K562 (cell line): ENCODE measurements around the gene ZNF441. TPM values are rescaled to one million over a fixed set of nuclear protein-coding genes. Genes with fewer than 3 reads are reported as not detected.

Experiments used
- ARID1B ChIP-seq: fragments of 450-650 bp; IDR thresholded peaks from 2 replicates; pipeline ENCODE4 v1.6.1; 2016; ENCODE audit warnings: antibody characterized with exemption, mild to moderate bottlenecking, inconsistent platforms
- ATF1 ChIP-seq, 2 experiments: fragments of 450-650 bp in 1 of 2; IDR thresholded peaks; 2 replicates each; pipeline ENCODE4 v1.6.1; 2016; ENCODE audit warnings: missing compliant biosample characterization in 1 of 2, missing genetic modification characterization in 1 of 2
- FOXJ2 ChIP-seq: fragments of 200-800 bp; sonication (Bioruptor generic); IDR thresholded peaks from 2 replicates; pipeline ENCODE4 v1.6.1; 2016; ENCODE audit warnings: missing genetic modification characterization, missing compliant biosample characterization
- HMG20B ChIP-seq: fragments of 250-450 bp; sonication (Bioruptor Pico); IDR thresholded peaks from 2 replicates; pipeline ENCODE4 v1.5.0; 2021; ENCODE audit warnings: mild to moderate bottlenecking
- IFI16 ChIP-seq: fragments of 250-450 bp; sonication (Bioruptor Pico); IDR thresholded peaks from 2 replicates; pipeline ENCODE4 v2.1.2; 2022; ENCODE audit warnings: mild to moderate bottlenecking, inconsistent platforms
- KDM1A ChIP-seq, 2 experiments: fragments of 450-650 bp; IDR thresholded peaks; 2 replicates each; pipeline ENCODE4 v1.6.1; 2016; ENCODE audit warnings: mild to moderate bottlenecking in 2 of 2
- LCOR ChIP-seq: sonication (generic); formaldehyde crosslinking; IDR thresholded peaks from 2 replicates; pipeline ENCODE4 v1.8.0; 2022; ENCODE audit warnings: mild to moderate bottlenecking, missing genetic modification reagents
- MYBL2 ChIP-seq, 2 experiments: fragments of 450-650 bp in 1 of 2; sonication (generic) in 1 of 2; formaldehyde crosslinking in 1 of 2; IDR thresholded peaks; 2 replicates each; pipeline versions ENCODE4 v1.6.1 to v1.8.1; 2017 to 2022; ENCODE audit warnings: borderline replicate concordance in 1 of 2, inconsistent platforms in 1 of 2, low read depth in 1 of 2, mild to moderate bottlenecking in 1 of 2, missing genetic modification reagents in 1 of 2, moderate library complexity in 1 of 2
- MYNN ChIP-seq, 2 experiments: sonication (generic); formaldehyde crosslinking in 1 of 2; IDR thresholded peaks; 2 replicates each; pipeline versions ENCODE4 v1.5.0 to v1.6.1; 2016 to 2020; ENCODE audit warnings: antibody characterized with exemption in 1 of 2, missing genetic modification reagents in 1 of 2
- NFE2L1 ChIP-seq: fragments of 450-650 bp; IDR thresholded peaks from 2 replicates; pipeline ENCODE4 v1.6.1; 2016; ENCODE audit warnings: missing genetic modification characterization, low read depth, mild to moderate bottlenecking, missing compliant biosample characterization, moderate library complexity, borderline replicate concordance
- SRSF9 ChIP-seq: fragments of 200-400 bp; formaldehyde crosslinking; IDR thresholded peaks from 2 replicates; pipeline ENCODE4 v1.6.1; 2017; ENCODE audit warnings: low read depth, low read length, borderline replicate concordance
- TAF7 ChIP-seq: fragments of 450-650 bp; IDR thresholded peaks from 2 replicates; pipeline ENCODE4 v1.6.1; 2016; ENCODE audit warnings: missing genetic modification characterization, missing compliant biosample characterization
- WHSC1 ChIP-seq: IDR thresholded peaks from one replicate; pipeline ENCODE4 v1.6.1; 2012; ENCODE audit warnings: low read length, control low read depth, inconsistent platforms
- ZNF408 ChIP-seq: fragments of 250-450 bp; sonication (Bioruptor Pico); IDR thresholded peaks from 2 replicates; pipeline ENCODE4 v1.4.0; 2020; ENCODE audit warnings: low read depth, mild to moderate bottlenecking, moderate library complexity
- ZNF668 ChIP-seq: fragments of 250-450 bp; sonication (Bioruptor Pico); IDR thresholded peaks from 2 replicates; pipeline ENCODE4 v1.8.0; 2022; ENCODE audit warnings: mild to moderate bottlenecking, inconsistent platforms
- polyA plus RNA-seq, 8 experiments: library from polyadenylated mRNA; depleted of rRNA in 4 of 8; stranded (reverse) in 5 of 8; unstranded in 3 of 8; fragments of >200 nt; fragmentation: Nextera tagmentation in 2 of 8; fragmentation: Illumina TruSeq in 1 of 8; extraction: Ambion mirVana in 2 of 8; extraction: Trizol in 1 of 8; gene quantifications; 2 replicates each; pipeline versions ENCODE4 v1.2.1 to v1.2.3, GENCODE V29; 2011 to 2014; ENCODE audit warnings: inconsistent platforms in 1 of 8, missing spikeins in 1 of 8
- total RNA-seq, 7 experiments: library from RNA; depleted of rRNA in 6 of 7; stranded (reverse); fragments of >200 nt in 6 of 7; fragmentation: Illumina TruSeq in 2 of 7; extraction: Trizol in 2 of 7; gene quantifications; 2 replicates each; pipeline versions ENCODE4 v1.2.1 to v1.2.3, GENCODE V29; 2011 to 2021; ENCODE audit warnings: low replicate concordance in 1 of 7
- TF ChIP-seq, protein P1 (sequence below): fragments of 450-650 bp; IDR thresholded peaks from 2 replicates; pipeline ENCODE4 v1.7.0; 2016; ENCODE audit warnings: borderline replicate concordance
- TF ChIP-seq, protein P2 (sequence below): sonication (generic); formaldehyde crosslinking; IDR thresholded peaks from 2 replicates; pipeline ENCODE4 v1.8.0; 2022; ENCODE audit warnings: missing genetic modification reagents, mild to moderate bottlenecking, borderline replicate concordance
- TF ChIP-seq, protein P3 (sequence below): fragments of 450-650 bp; formaldehyde crosslinking; IDR thresholded peaks from 2 replicates; pipeline ENCODE4 v1.4.0; 2022; ENCODE audit warnings: missing genetic modification characterization
- TF ChIP-seq, protein P4 (sequence below), 2 experiments: fragments of 250-450 bp in 1 of 2; fragments of 450-650 bp in 1 of 2; sonication (Bioruptor Pico) in 1 of 2; IDR thresholded peaks; 2 replicates each; pipeline versions ENCODE4 v1.6.1 to v1.8.0; 2016 to 2021; ENCODE audit warnings: mild to moderate bottlenecking in 2 of 2, moderate library complexity in 2 of 2, missing compliant biosample characterization in 1 of 2, missing genetic modification characterization in 1 of 2
- TF ChIP-seq, protein P5 (sequence below): sonication (generic); formaldehyde crosslinking; IDR thresholded peaks from 2 replicates; pipeline ENCODE4 v1.8.1; 2023; ENCODE audit warnings: mild to moderate bottlenecking, missing genetic modification reagents, moderate library complexity

The ZNF441 gene
- total and polyA plus RNA-seq, 9 of the 15 experiments (the other 6 are each of a cell fraction or from before 2014, with no cell fraction given) = 1.9 to 14.0 (median 7.8) TPM

DNA sequence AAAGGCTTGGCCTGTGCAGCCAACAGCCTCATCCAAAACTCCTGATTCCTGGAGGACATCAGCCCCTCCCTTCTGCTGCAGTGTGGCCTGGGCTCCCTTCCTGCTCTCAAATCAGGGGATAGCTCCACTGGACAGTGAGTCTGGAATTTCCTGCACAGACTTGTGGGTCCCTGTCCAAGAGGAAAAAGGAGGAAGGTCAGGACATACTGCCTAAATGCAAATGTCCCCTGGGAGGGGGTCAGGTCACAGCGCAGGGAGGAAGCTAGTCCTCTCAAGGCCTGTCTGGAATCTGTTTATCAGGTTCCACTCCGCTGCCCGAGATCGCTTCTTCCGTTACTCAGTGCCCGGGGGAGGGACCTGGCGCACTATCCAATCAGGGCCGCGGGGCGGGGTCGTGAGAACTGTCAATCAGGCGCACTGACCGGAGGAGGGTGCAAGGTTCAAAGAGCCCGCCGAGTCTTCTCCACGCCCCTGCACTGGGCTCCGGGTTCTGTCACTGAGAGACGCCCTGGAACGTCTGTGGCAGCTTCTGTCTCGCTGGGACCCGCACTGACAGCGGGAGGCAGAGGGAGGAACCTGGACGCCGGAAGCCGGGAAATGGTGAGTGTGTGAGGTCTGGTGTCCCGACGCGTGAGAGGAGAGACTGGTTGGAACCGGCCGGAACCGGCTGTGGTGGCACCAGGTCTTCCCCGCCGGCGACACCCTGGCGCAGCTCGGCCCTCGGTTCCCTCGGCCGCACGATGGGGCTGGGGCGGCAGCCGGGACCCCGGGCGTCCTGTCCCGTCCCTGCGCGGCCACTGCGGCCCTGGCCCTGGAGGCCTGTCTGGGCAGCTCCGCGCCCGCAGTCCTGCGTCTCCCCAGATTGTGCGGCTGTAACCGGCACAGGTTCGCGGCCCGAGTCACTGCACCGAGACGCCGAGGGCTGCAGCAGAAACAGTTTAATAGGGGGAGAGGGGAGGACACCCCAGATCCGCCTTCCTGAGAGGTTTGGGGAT, at the start of gene ZNF441 (continued):
- TF ChIP-seq ATF1 (CRISPR knock-in tag; IDR thresholded peaks at IDR 0.05) (no peak), ATF1 (tag; IDR thresholded peaks at IDR 0.05) (peak; percentile 60), LCOR (CRISPR knock-in tag) (peak; percentile 82), IFI16 (CRISPR knock-in tag) (no peak), HMG20B (CRISPR knock-in tag) (no peak), SRSF9 (no peak), NFE2L1 (tag) (no peak), KDM1A (IDR thresholded peaks at IDR 0.05) (no peak), ZNF408 (CRISPR knock-in tag) (no peak), MYNN (IDR thresholded peaks at IDR 0.05) (peak; percentile 25; the same call in 1 of the 2 replicates), MYNN (CRISPR knock-in tag; IDR thresholded peaks at IDR 0.05) (no peak), WHSC1 (no peak), FOXJ2 (tag) (no peak), MYBL2 (IDR thresholded peaks at IDR 0.05; ENCODE audit: low read depth) (no peak), MYBL2 (CRISPR knock-in tag; IDR thresholded peaks at IDR 0.05; ENCODE audit: borderline replicate concordance) (no peak), TAF7 (tag) (no peak), ARID1B (peak; percentile 26; the same call in 1 of the 2 replicates), ZNF668 (CRISPR knock-in tag) (no peak)
- TF ChIP-seq, protein P1, sequence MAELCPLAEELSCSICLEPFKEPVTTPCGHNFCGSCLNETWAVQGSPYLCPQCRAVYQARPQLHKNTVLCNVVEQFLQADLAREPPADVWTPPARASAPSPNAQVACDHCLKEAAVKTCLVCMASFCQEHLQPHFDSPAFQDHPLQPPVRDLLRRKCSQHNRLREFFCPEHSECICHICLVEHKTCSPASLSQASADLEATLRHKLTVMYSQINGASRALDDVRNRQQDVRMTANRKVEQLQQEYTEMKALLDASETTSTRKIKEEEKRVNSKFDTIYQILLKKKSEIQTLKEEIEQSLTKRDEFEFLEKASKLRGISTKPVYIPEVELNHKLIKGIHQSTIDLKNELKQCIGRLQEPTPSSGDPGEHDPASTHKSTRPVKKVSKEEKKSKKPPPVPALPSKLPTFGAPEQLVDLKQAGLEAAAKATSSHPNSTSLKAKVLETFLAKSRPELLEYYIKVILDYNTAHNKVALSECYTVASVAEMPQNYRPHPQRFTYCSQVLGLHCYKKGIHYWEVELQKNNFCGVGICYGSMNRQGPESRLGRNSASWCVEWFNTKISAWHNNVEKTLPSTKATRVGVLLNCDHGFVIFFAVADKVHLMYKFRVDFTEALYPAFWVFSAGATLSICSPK = no peak
- TF ChIP-seq, protein P2, sequence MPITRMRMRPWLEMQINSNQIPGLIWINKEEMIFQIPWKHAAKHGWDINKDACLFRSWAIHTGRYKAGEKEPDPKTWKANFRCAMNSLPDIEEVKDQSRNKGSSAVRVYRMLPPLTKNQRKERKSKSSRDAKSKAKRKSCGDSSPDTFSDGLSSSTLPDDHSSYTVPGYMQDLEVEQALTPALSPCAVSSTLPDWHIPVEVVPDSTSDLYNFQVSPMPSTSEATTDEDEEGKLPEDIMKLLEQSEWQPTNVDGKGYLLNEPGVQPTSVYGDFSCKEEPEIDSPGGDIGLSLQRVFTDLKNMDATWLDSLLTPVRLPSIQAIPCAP (CRISPR knock-in tag) = no peak
- TF ChIP-seq, protein P3, sequence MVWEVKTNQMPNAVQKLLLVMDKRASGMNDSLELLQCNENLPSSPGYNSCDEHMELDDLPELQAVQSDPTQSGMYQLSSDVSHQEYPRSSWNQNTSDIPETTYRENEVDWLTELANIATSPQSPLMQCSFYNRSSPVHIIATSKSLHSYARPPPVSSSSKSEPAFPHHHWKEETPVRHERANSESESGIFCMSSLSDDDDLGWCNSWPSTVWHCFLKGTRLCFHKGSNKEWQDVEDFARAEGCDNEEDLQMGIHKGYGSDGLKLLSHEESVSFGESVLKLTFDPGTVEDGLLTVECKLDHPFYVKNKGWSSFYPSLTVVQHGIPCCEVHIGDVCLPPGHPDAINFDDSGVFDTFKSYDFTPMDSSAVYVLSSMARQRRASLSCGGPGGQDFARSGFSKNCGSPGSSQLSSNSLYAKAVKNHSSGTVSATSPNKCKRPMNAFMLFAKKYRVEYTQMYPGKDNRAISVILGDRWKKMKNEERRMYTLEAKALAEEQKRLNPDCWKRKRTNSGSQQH (CRISPR knock-in tag) = peak; percentile 72; the same call in 1 of the 2 replicates
- TF ChIP-seq, protein P4, sequence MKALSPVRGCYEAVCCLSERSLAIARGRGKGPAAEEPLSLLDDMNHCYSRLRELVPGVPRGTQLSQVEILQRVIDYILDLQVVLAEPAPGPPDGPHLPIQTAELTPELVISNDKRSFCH (CRISPR knock-in tag; IDR thresholded peaks at IDR 0.05) = no peak
- TF ChIP-seq, protein P4 (tag; IDR thresholded peaks at IDR 0.05) = no peak
- TF ChIP-seq, protein P5, sequence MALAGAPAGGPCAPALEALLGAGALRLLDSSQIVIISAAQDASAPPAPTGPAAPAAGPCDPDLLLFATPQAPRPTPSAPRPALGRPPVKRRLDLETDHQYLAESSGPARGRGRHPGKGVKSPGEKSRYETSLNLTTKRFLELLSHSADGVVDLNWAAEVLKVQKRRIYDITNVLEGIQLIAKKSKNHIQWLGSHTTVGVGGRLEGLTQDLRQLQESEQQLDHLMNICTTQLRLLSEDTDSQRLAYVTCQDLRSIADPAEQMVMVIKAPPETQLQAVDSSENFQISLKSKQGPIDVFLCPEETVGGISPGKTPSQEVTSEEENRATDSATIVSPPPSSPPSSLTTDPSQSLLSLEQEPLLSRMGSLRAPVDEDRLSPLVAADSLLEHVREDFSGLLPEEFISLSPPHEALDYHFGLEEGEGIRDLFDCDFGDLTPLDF = no peak
